Vagina (tissue), 2 donors: ENCODE data around the gene TAS2R10. TPM values are rescaled to one million over a fixed set of nuclear protein-coding genes. Genes with fewer than 3 reads are reported as not detected.
"Not testable (repeated sequence)": the region's sequence is repeated elsewhere in the genome, so short reads cannot be mapped to it uniquely, and the experiment has no call there.

Experiments used
- DNase-seq, 2 donors: peaks; one replicate each; pipeline ENCODE4 v3.0.0-alpha.2; 2017; ENCODE audit errors: extremely low spot score in 2 of 2
- H3K27ac ChIP-seq: fragments of 200-600 bp; sonication (generic); one replicate; pipeline ENCODE4 v1.5.1; 2019
- H3K27me3 ChIP-seq: fragments of 200-600 bp; sonication (generic); one replicate; pipeline ENCODE4 v1.5.1; 2019
- H3K36me3 ChIP-seq, 2 donors: fragments of 200-600 bp; sonication (generic); one replicate each; pipeline ENCODE4 v1.5.1; 2017 to 2019
- H3K4me1 ChIP-seq: fragments of 200-600 bp; sonication (generic); one replicate; pipeline ENCODE4 v1.5.1; 2019
- H3K4me3 ChIP-seq, 2 donors: fragments of 200-600 bp; sonication (generic); 1 replicate in 1 of 2; 2 replicates in 1 of 2; pipeline ENCODE4 v1.5.1; 2016 to 2019
- H3K9me3 ChIP-seq: fragments of 200-600 bp; sonication (generic); one replicate; pipeline ENCODE4 v1.5.1; 2019
- POLR2A ChIP-seq, 2 donors: fragments of 450-650 bp; IDR thresholded peaks; one replicate each; pipeline ENCODE4 v1.6.1; 2017; ENCODE audit warnings: antibody characterized with exemption in 2 of 2, mild to moderate bottlenecking in 2 of 2, moderate library complexity in 2 of 2
- POLR2AphosphoS5 ChIP-seq, 2 donors: sonication (generic); formaldehyde crosslinking; IDR thresholded peaks; one replicate each; pipeline ENCODE4 v1.9.0; 2017; ENCODE audit warnings: antibody characterized with exemption in 2 of 2, mild to moderate bottlenecking in 2 of 2, low read depth in 1 of 2; ENCODE audit not compliant: insufficient read depth in 1 of 2
- intact Hi-C: fragments of 100-400 bp; cut with DNase I; formaldehyde crosslinking; loops from one replicate; pipeline ENCODE4 v1.15.1; 2023
- total RNA-seq: library from RNA; depleted of rRNA; stranded (reverse); fragments of >200 nt; gene quantifications from one replicate; pipeline ENCODE4 v1.2.3, GENCODE V29; 2016
- TF ChIP-seq, protein P1 (sequence below), 3 experiments: fragments of 450-650 bp in 2 of 3; fragments of 200-600 bp in 1 of 3; sonication (generic) in 1 of 3; IDR thresholded peaks; one replicate each; pipeline ENCODE4 v1.5.1; 2017 to 2019; ENCODE audit warnings: antibody characterized with exemption in 3 of 3, mild to moderate bottlenecking in 2 of 3, moderate library complexity in 2 of 3

TAS2R10 gene
- total RNA-seq, 1 donor from 2014 or later = not detected

DNA sequence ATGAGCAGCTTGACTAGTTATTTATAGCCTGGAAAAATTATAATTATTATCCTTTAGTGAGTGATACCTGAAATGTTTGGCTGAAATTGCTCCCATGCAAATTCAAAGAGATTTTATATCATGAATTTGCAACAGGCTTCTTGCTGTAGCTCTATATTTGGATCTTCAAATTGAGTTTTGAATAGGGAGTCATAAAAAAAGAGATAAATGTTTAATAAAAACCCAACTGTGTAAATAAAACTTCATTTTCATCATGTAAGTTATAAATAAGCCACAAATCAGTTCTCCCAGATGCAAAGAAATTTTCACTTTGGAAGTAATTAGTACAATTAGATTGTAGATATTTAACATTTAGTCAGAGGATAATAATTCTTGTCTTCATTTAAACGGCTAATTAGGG lies 19.0 kb downstream of the TAS2R10 start, which contains the start of gene TAS2R8:
Gene TAS2R8, minus strand, starts transcription at position 101 of the 400 bp plus-strand sequence. CDS start 306 bp downstream, outside the sequence.
- TF ChIP-seq, protein P1, sequence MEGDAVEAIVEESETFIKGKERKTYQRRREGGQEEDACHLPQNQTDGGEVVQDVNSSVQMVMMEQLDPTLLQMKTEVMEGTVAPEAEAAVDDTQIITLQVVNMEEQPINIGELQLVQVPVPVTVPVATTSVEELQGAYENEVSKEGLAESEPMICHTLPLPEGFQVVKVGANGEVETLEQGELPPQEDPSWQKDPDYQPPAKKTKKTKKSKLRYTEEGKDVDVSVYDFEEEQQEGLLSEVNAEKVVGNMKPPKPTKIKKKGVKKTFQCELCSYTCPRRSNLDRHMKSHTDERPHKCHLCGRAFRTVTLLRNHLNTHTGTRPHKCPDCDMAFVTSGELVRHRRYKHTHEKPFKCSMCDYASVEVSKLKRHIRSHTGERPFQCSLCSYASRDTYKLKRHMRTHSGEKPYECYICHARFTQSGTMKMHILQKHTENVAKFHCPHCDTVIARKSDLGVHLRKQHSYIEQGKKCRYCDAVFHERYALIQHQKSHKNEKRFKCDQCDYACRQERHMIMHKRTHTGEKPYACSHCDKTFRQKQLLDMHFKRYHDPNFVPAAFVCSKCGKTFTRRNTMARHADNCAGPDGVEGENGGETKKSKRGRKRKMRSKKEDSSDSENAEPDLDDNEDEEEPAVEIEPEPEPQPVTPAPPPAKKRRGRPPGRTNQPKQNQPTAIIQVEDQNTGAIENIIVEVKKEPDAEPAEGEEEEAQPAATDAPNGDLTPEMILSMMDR (IDR thresholded peaks at IDR 0.05) = no peak
- TF ChIP-seq POLR2AphosphoS5 (IDR thresholded peaks at IDR 0.05; ENCODE audit: insufficient read depth in 1 of 2, low read depth in 1 of 2) (no peak), POLR2A (IDR thresholded peaks at IDR 0.05) (no peak)
- H3K27me3 ChIP-seq = no peaks in the 10 kb centered on the region
- no peaks in the 10 kb centered on the region for H3K4me1 ChIP-seq
- intact Hi-C loops = no loop called here
- H3K9me3 ChIP-seq = no peaks in the 10 kb centered on the region
- no peaks in the 10 kb centered on the region for H3K36me3 ChIP-seq
- H3K4me3 ChIP-seq = no peak within 1 kb of the TSS
- H3K27ac ChIP-seq = no peak within 1 kb of the TSS
- no peak for DNase-seq

DNA sequence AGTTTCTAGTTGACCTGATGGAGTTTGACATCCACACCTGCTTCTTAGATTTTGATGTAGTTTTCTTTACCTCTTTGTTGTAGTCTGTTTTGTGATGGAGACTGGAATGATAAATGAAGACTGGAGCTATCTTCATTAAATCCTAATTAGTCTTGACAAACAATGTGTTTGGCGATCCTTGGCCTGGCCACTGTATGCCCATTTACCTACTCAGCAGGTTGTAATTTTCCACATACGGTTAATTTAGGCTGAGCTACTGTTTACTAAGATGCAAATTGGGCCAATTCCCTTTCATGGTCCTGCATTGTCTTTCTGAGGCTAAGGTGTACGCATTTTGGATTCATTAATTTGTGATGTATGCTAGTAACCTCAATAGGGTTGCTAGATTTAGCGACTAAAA lies 23.6 kb downstream of the TAS2R10 start, which contains the start of gene TAS2R7:
Gene TAS2R7, minus strand, starts transcription at position 41 of the 400 bp plus-strand sequence. CDS start 57 bp downstream, outside the sequence.
- intact Hi-C loops = no loop called here
- Histone ChIP-seq H3K9me3 (no peaks in the 10 kb centered on the region), H3K27ac (no peak within 1 kb of the TSS), H3K4me1 (no peaks in the 10 kb centered on the region), H3K36me3 (no peaks in the 10 kb centered on the region), H3K27me3 (no peaks in the 10 kb centered on the region), H3K4me3 (no peak within 1 kb of the TSS)
- no peak for DNase-seq
- TF ChIP-seq POLR2AphosphoS5 (IDR thresholded peaks at IDR 0.05; ENCODE audit: insufficient read depth in 1 of 2, low read depth in 1 of 2) (no peak), POLR2A (IDR thresholded peaks at IDR 0.05) (no peak)
- TF ChIP-seq, protein P1 (IDR thresholded peaks at IDR 0.05) = no peak

DNA sequence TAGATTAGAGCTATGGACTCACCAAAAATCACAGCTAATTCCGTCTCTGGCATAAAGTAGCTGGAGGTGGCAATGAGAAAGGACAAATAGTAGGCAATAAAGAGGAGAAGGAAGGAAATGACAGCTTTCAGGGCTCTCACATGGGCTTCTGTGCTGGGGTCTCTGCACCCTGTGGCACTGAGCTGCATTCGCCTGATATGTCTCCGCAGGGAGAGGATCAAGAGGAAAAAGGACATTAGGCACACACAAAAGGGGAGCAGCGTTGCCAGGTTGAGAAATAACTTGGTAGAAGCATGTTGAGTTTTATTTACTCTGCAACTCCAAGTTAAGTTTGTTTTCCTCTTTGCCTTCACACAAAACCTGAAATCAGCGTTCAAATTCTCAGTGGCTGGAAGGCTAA lies 24.4 kb downstream of the TAS2R10 start:
- H3K4me1 ChIP-seq = no peaks in the 10 kb centered on the region
- H3K4me3 ChIP-seq = no peak overlapping the region
- TF ChIP-seq, protein P1 (IDR thresholded peaks at IDR 0.05) = no peak
- TF ChIP-seq POLR2AphosphoS5 (IDR thresholded peaks at IDR 0.05; ENCODE audit: insufficient read depth in 1 of 2, low read depth in 1 of 2) (no peak), POLR2A (IDR thresholded peaks at IDR 0.05) (no peak)
- intact Hi-C loops = no loop called here
- H3K9me3 ChIP-seq = no peaks in the 10 kb centered on the region
- no peaks in the 10 kb centered on the region for H3K27me3 ChIP-seq
- H3K36me3 ChIP-seq = no peaks in the 10 kb centered on the region
- DNase-seq = no peak
- no peak overlapping the region for H3K27ac ChIP-seq

DNA sequence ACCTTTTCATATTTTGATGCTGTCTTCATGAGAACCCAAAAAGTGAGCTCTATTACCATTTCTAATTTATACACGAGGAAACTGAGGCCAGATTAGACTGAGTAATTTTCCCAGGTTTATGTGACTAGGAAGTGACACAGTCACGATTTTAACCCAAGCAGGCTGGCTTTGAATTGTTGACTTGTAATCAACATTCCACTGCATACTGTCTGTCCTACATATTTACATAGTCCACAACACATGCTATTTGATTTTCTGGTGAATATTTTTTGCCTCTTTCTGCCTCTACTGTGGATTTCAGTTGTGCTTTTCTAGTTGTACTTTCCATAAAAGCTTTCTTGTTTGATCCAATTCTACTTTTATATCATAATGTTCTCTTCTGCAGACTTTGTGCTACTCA lies 31.9 kb downstream of the TAS2R10 start:
- TF ChIP-seq POLR2AphosphoS5 (IDR thresholded peaks at IDR 0.05; ENCODE audit: insufficient read depth in 1 of 2, low read depth in 1 of 2) (no peak), POLR2A (IDR thresholded peaks at IDR 0.05) (no peak)
- TF ChIP-seq, protein P1 (IDR thresholded peaks at IDR 0.05) = no peak
- intact Hi-C loops = no loop called here

DNA sequence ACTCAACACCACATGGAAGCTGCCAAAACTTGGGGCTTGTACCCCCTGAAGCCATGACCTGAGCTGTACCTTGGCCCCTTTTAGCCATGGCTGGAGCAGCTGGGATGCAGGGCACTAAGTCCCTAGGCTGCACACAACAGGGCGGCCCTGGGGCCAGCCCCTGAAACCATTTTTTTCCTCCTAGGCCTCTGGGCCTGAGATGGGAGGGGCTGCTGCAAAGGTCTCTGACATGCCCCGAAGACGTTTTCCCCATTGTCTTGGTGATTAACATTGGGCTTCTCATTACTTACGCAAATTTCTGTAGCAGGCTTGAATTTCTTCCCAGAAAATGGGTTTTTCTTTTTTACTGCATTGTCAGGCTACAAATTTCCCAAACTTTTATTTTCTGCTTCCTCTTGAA lies 34.4 kb downstream of the TAS2R10 start:
- H3K27me3 ChIP-seq, H3K9me3 ChIP-seq, H3K4me1 ChIP-seq, intact Hi-C loops, DNase-seq, H3K4me3 ChIP-seq, H3K36me3 ChIP-seq, H3K27ac ChIP-seq: not testable (repeated sequence)

More for the DNA sequence above, 31.9 kb downstream of the TAS2R10 start:
- Histone ChIP-seq H3K4me3 (no peak overlapping the region), H3K36me3 (no peaks in the 10 kb centered on the region), H3K9me3 (no peaks in the 10 kb centered on the region), H3K4me1 (no peaks in the 10 kb centered on the region), H3K27ac (no peak overlapping the region), H3K27me3 (no peaks in the 10 kb centered on the region)
- DNase-seq = no peak
